HEK293 (cell line): ENCODE measurements around the gene MRPL20.

Source experiments
- GLIS2 ChIP-seq: fragments of 450-650 bp; formaldehyde crosslinking; IDR thresholded peaks from 2 replicates; pipeline ENCODE4 v1.5.1; 2016; ENCODE audit warnings: missing biosample characterization, missing genetic modification characterization
- HOXC10 ChIP-seq: sonication (generic); formaldehyde crosslinking; IDR thresholded peaks from 2 replicates; pipeline ENCODE4 v1.8.1; 2023; ENCODE audit warnings: mild to moderate bottlenecking, missing genetic modification reagents
- MEIS1 ChIP-seq: sonication (generic); formaldehyde crosslinking; IDR thresholded peaks from 2 replicates; pipeline ENCODE4 v1.8.1; 2022; ENCODE audit warnings: missing genetic modification reagents, mild to moderate bottlenecking, borderline replicate concordance
- OSR2 ChIP-seq: fragments of 450-650 bp; formaldehyde crosslinking; IDR thresholded peaks from 2 replicates; pipeline ENCODE4 v1.5.1; 2016; ENCODE audit warnings: missing biosample characterization, missing genetic modification characterization
- SCRT1 ChIP-seq: fragments of 450-650 bp; formaldehyde crosslinking; IDR thresholded peaks from 2 replicates; pipeline ENCODE4 v1.5.1; 2016; ENCODE audit warnings: missing biosample characterization, missing genetic modification characterization, borderline replicate concordance
- ZBTB1 ChIP-seq: fragments of 450-650 bp; formaldehyde crosslinking; IDR thresholded peaks from 2 replicates; pipeline ENCODE4 v1.5.1; 2016; ENCODE audit warnings: missing biosample characterization, missing genetic modification characterization
- ZBTB17 ChIP-seq: fragments of 450-650 bp; formaldehyde crosslinking; IDR thresholded peaks from 2 replicates; pipeline ENCODE4 v1.5.1; 2016; ENCODE audit warnings: missing biosample characterization, missing genetic modification characterization
- ZBTB20 ChIP-seq: fragments of 450-650 bp; formaldehyde crosslinking; IDR thresholded peaks from 2 replicates; pipeline ENCODE4 v1.5.1; 2016; ENCODE audit warnings: missing biosample characterization, missing genetic modification characterization
- ZNF112 ChIP-seq: fragments of 450-650 bp; formaldehyde crosslinking; IDR thresholded peaks from 2 replicates; pipeline ENCODE4 v1.5.0; 2017; ENCODE audit warnings: missing biosample characterization, missing genetic modification characterization
- ZNF19 ChIP-seq: fragments of 450-650 bp; formaldehyde crosslinking; IDR thresholded peaks from 2 replicates; pipeline ENCODE4; 2016; ENCODE audit warnings: missing biosample characterization, missing genetic modification characterization, low read depth
- ZNF202 ChIP-seq: fragments of 450-650 bp; formaldehyde crosslinking; IDR thresholded peaks from 2 replicates; pipeline ENCODE4 v1.5.1; 2016; ENCODE audit warnings: missing biosample characterization, missing genetic modification characterization, borderline replicate concordance
- ZNF239 ChIP-seq: fragments of 450-650 bp; formaldehyde crosslinking; IDR thresholded peaks from 2 replicates; pipeline ENCODE4 v1.5.1; 2016; ENCODE audit warnings: missing biosample characterization, missing genetic modification characterization
- ZNF274 ChIP-seq, 2 experiments: fragments of 200-500 bp in 1 of 2; fragments of 450-650 bp in 1 of 2; sonication (Bioruptor generic) in 1 of 2; formaldehyde crosslinking in 1 of 2; IDR thresholded peaks; 2 replicates each; pipeline versions ENCODE4 v1.5.1 to v1.6.1; 2014 to 2016; ENCODE audit warnings: borderline replicate concordance in 1 of 2, inconsistent platforms in 1 of 2, low read length in 1 of 2, missing biosample characterization in 1 of 2, missing genetic modification characterization in 1 of 2
- ZNF311 ChIP-seq: fragments of 450-650 bp; formaldehyde crosslinking; IDR thresholded peaks from 2 replicates; pipeline ENCODE4 v1.5.1; 2017; ENCODE audit warnings: missing biosample characterization, missing genetic modification characterization, borderline replicate concordance
- ZNF394 ChIP-seq: fragments of 450-650 bp; formaldehyde crosslinking; IDR thresholded peaks from 2 replicates; pipeline ENCODE4 v1.5.1; 2016; ENCODE audit warnings: missing biosample characterization, missing genetic modification characterization, mild to moderate bottlenecking, moderate library complexity, borderline replicate concordance
- ZNF473 ChIP-seq: fragments of 450-650 bp; formaldehyde crosslinking; IDR thresholded peaks from 2 replicates; pipeline ENCODE4 v1.5.1; 2017; ENCODE audit warnings: missing biosample characterization, missing genetic modification characterization
- ZNF501 ChIP-seq: fragments of 450-650 bp; formaldehyde crosslinking; IDR thresholded peaks from 2 replicates; pipeline ENCODE4 v1.5.1; 2016; ENCODE audit warnings: missing biosample characterization, missing genetic modification characterization
- ZNF521 ChIP-seq: fragments of 450-650 bp; formaldehyde crosslinking; IDR thresholded peaks from 2 replicates; pipeline ENCODE4 v1.5.1; 2017; ENCODE audit warnings: missing biosample characterization, mild to moderate bottlenecking, missing genetic modification characterization
- ZNF561 ChIP-seq: fragments of 450-650 bp; IDR thresholded peaks from 2 replicates; pipeline ENCODE4 v1.5.1; 2018; ENCODE audit warnings: missing biosample characterization, missing genetic modification characterization, borderline replicate concordance
- ZNF571 ChIP-seq: fragments of 450-650 bp; formaldehyde crosslinking; IDR thresholded peaks from 2 replicates; pipeline ENCODE4 v1.5.0; 2017; ENCODE audit warnings: missing biosample characterization, missing genetic modification characterization
- ZNF585B ChIP-seq: fragments of 450-650 bp; formaldehyde crosslinking; IDR thresholded peaks from 2 replicates; pipeline ENCODE4 v1.5.1; 2016; ENCODE audit warnings: missing biosample characterization, missing genetic modification characterization
- ZNF600 ChIP-seq: fragments of 450-650 bp; formaldehyde crosslinking; IDR thresholded peaks from 2 replicates; pipeline ENCODE4 v1.5.1; 2016; ENCODE audit warnings: missing biosample characterization, missing genetic modification characterization
- ZNF610 ChIP-seq: fragments of 450-650 bp; formaldehyde crosslinking; IDR thresholded peaks from 2 replicates; pipeline ENCODE4 v1.5.1; 2016; ENCODE audit warnings: missing biosample characterization, missing genetic modification characterization, borderline replicate concordance
- ZNF626 ChIP-seq: fragments of 450-650 bp; sonication (Bioruptor Pico); formaldehyde crosslinking; IDR thresholded peaks from 2 replicates; pipeline ENCODE4 v1.5.1; 2018; ENCODE audit warnings: missing biosample characterization, missing genetic modification characterization, inconsistent platforms
- ZNF830 ChIP-seq: fragments of 450-650 bp; IDR thresholded peaks from 2 replicates; pipeline ENCODE4 v1.5.0; 2018; ENCODE audit warnings: missing biosample characterization, missing genetic modification characterization, low read depth, mild to moderate bottlenecking, moderate library complexity
- TF ChIP-seq, protein P1 (sequence below): fragments of 450-650 bp; formaldehyde crosslinking; IDR thresholded peaks from 2 replicates; pipeline ENCODE4 v1.5.0; 2017; ENCODE audit warnings: missing biosample characterization, missing genetic modification characterization, borderline replicate concordance
- TF ChIP-seq, protein P2 (sequence below): fragments of 450-650 bp; formaldehyde crosslinking; IDR thresholded peaks from 2 replicates; pipeline ENCODE4 v1.5.1; 2016; ENCODE audit warnings: missing biosample characterization, missing genetic modification characterization
- TF ChIP-seq, protein P3 (sequence below): fragments of 450-650 bp; formaldehyde crosslinking; IDR thresholded peaks from 2 replicates; pipeline ENCODE4 v1.5.1; 2016; ENCODE audit warnings: missing biosample characterization, missing genetic modification characterization
- TF ChIP-seq, protein P4 (sequence below): fragments of 450-650 bp; formaldehyde crosslinking; IDR thresholded peaks from 2 replicates; pipeline ENCODE4 v1.5.1; 2016; ENCODE audit warnings: missing biosample characterization, missing genetic modification characterization
- TF ChIP-seq, protein P5 (sequence below): fragments of 450-650 bp; formaldehyde crosslinking; IDR thresholded peaks from 2 replicates; pipeline ENCODE4 v1.5.1; 2016; ENCODE audit warnings: missing biosample characterization, missing genetic modification characterization, low read depth

The MRPL20 gene

DNA sequence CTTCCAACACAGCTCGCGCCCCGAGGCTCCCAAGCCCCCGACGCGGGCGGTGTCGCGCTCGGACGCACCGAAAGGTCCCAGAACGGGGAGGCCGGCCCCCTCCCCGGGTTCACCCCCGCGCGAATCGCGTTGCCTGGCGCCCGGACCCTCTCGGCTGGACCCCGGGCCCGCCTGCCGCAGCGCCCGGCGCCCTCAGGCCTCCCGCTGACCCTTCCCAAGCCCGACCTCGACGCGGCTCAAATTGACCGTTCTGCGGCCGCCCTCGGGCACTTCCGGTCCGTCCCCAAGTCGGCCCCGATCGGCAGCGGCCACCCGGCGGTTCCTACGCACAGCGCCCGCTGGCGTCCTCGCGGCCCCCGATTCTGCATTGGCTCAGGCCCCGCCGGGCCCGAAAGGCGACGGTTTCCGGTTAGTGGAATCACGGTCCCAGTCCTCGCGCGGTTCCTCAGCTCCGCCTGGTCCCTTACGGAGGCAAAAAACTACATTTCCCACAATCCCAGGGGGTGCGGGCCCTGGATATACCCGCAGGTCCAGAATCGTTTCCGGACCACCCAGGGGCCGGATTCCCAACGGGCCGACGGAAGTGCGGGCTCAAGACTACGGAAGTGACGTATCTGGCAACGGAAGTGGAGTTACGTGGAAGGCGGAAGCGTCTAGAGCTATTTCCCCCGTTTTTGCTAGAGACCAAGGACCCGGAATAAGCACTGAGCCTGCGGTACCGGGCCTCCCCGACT lies 32.0 kb downstream of the MRPL20 start, which contains the start of gene AURKAIP1 (continued):
- TF ChIP-seq ZBTB17 (peak; percentile 89), ZNF274 (IDR thresholded peaks at IDR 0.05; ENCODE audit: low read length) (no peak), ZNF274 (tag by site-specific recombination; IDR thresholded peaks at IDR 0.05; ENCODE audit: borderline replicate concordance) (no peak), ZNF202 (tag by site-specific recombination) (no peak), ZNF19 (tag by site-specific recombination) (no peak), ZBTB20 (tag by site-specific recombination) (peak; percentile 82), ZNF473 (no peak), MEIS1 (CRISPR knock-in tag) (no peak), ZNF830 (tag by site-specific recombination) (no peak), ZNF311 (tag by site-specific recombination) (no peak), ZNF112 (tag by site-specific recombination) (no peak), ZNF501 (peak; percentile 100), ZNF600 (tag by site-specific recombination) (peak; percentile 84), ZNF571 (tag by site-specific recombination) (no peak), ZNF521 (tag by site-specific recombination) (no peak), ZBTB1 (tag by site-specific recombination) (peak; percentile 96), ZNF585B (tag by site-specific recombination) (no peak), ZNF394 (tag by site-specific recombination) (peak; percentile 94), ZNF239 (tag by site-specific recombination) (peak; percentile 86; the same call in 1 of the 2 replicates), ZNF610 (tag by site-specific recombination) (peak; percentile 93), SCRT1 (no peak), ZNF626 (tag by site-specific recombination) (no peak; the same call in 1 of the 2 replicates), GLIS2 (tag by site-specific recombination) (peak; percentile 71), ZNF561 (tag by site-specific recombination) (peak; percentile 100), OSR2 (tag by site-specific recombination) (peak; percentile 62), HOXC10 (0 out of 2 replicates have a peak, but pooled peaks have one; percentile 86)
- TF ChIP-seq, protein P1, sequence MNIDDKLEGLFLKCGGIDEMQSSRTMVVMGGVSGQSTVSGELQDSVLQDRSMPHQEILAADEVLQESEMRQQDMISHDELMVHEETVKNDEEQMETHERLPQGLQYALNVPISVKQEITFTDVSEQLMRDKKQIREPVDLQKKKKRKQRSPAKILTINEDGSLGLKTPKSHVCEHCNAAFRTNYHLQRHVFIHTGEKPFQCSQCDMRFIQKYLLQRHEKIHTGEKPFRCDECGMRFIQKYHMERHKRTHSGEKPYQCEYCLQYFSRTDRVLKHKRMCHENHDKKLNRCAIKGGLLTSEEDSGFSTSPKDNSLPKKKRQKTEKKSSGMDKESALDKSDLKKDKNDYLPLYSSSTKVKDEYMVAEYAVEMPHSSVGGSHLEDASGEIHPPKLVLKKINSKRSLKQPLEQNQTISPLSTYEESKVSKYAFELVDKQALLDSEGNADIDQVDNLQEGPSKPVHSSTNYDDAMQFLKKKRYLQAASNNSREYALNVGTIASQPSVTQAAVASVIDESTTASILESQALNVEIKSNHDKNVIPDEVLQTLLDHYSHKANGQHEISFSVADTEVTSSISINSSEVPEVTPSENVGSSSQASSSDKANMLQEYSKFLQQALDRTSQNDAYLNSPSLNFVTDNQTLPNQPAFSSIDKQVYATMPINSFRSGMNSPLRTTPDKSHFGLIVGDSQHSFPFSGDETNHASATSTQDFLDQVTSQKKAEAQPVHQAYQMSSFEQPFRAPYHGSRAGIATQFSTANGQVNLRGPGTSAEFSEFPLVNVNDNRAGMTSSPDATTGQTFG (tag by site-specific recombination) = peak; percentile 83; the same call in 1 of the 2 replicates
- TF ChIP-seq, protein P2, sequence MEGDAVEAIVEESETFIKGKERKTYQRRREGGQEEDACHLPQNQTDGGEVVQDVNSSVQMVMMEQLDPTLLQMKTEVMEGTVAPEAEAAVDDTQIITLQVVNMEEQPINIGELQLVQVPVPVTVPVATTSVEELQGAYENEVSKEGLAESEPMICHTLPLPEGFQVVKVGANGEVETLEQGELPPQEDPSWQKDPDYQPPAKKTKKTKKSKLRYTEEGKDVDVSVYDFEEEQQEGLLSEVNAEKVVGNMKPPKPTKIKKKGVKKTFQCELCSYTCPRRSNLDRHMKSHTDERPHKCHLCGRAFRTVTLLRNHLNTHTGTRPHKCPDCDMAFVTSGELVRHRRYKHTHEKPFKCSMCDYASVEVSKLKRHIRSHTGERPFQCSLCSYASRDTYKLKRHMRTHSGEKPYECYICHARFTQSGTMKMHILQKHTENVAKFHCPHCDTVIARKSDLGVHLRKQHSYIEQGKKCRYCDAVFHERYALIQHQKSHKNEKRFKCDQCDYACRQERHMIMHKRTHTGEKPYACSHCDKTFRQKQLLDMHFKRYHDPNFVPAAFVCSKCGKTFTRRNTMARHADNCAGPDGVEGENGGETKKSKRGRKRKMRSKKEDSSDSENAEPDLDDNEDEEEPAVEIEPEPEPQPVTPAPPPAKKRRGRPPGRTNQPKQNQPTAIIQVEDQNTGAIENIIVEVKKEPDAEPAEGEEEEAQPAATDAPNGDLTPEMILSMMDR = peak; percentile 99
- TF ChIP-seq, protein P3, sequence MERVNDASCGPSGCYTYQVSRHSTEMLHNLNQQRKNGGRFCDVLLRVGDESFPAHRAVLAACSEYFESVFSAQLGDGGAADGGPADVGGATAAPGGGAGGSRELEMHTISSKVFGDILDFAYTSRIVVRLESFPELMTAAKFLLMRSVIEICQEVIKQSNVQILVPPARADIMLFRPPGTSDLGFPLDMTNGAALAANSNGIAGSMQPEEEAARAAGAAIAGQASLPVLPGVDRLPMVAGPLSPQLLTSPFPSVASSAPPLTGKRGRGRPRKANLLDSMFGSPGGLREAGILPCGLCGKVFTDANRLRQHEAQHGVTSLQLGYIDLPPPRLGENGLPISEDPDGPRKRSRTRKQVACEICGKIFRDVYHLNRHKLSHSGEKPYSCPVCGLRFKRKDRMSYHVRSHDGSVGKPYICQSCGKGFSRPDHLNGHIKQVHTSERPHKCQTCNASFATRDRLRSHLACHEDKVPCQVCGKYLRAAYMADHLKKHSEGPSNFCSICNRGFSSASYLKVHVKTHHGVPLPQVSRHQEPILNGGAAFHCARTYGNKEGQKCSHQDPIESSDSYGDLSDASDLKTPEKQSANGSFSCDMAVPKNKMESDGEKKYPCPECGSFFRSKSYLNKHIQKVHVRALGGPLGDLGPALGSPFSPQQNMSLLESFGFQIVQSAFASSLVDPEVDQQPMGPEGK = peak; percentile 99
- TF ChIP-seq, protein P4, sequence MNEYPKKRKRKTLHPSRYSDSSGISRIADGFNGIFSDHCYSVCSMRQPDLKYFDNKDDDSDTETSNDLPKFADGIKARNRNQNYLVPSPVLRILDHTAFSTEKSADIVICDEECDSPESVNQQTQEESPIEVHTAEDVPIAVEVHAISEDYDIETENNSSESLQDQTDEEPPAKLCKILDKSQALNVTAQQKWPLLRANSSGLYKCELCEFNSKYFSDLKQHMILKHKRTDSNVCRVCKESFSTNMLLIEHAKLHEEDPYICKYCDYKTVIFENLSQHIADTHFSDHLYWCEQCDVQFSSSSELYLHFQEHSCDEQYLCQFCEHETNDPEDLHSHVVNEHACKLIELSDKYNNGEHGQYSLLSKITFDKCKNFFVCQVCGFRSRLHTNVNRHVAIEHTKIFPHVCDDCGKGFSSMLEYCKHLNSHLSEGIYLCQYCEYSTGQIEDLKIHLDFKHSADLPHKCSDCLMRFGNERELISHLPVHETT = peak; percentile 96
- TF ChIP-seq, protein P5, sequence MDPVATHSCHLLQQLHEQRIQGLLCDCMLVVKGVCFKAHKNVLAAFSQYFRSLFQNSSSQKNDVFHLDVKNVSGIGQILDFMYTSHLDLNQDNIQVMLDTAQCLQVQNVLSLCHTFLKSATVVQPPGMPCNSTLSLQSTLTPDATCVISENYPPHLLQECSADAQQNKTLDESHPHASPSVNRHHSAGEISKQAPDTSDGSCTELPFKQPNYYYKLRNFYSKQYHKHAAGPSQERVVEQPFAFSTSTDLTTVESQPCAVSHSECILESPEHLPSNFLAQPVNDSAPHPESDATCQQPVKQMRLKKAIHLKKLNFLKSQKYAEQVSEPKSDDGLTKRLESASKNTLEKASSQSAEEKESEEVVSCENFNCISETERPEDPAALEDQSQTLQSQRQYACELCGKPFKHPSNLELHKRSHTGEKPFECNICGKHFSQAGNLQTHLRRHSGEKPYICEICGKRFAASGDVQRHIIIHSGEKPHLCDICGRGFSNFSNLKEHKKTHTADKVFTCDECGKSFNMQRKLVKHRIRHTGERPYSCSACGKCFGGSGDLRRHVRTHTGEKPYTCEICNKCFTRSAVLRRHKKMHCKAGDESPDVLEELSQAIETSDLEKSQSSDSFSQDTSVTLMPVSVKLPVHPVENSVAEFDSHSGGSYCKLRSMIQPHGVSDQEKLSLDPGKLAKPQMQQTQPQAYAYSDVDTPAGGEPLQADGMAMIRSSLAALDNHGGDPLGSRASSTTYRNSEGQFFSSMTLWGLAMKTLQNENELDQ (tag by site-specific recombination) = no peak
